NT2/D1 (cell line): ENCODE data around the gene SCART1.

ENCODE experiments used
- SUZ12 ChIP-seq: IDR thresholded peaks from 2 replicates; pipeline ENCODE4 v1.6.1; 2011; ENCODE audit not compliant: insufficient read length, insufficient read depth; ENCODE audit errors: extremely low read depth
- YY1 ChIP-seq: IDR thresholded peaks from 2 replicates; pipeline ENCODE4 v1.6.1; 2011; ENCODE audit not compliant: insufficient read length, insufficient read depth
- ZNF274 ChIP-seq: IDR thresholded peaks from 2 replicates; pipeline ENCODE4 v1.6.1; 2011; ENCODE audit warnings: mild to moderate bottlenecking, low read depth, low read length

GRCh38 chr10:133439517-133440461 lies 14.0 kb upstream of the SCART1 start:
- TF ChIP-seq YY1 = no peak
- no peak for TF ChIP-seq SUZ12
- no peak for TF ChIP-seq ZNF274
